HCT116 (cell line): Measurements from ENCODE around the gene EIF6. TPM values are rescaled to one million over a fixed set of nuclear protein-coding genes. Genes with fewer than 3 reads are reported as not detected.

Experiments used
- ATAC-seq: fragments of 200-7000 bp; cut with Tn5 transposase; 2 replicates; pipeline ENCODE4 v1.9.1; 2020; ENCODE audit warnings: mild to moderate bottlenecking, moderate library complexity
- BruUV-seq: library from RNA; stranded (reverse); fragments of 400-500 nt; replicated peaks from 2 replicates; lab custom pipeline; 2021; lab: Mats Ljungman, UMichigan
- CTCF ChIA-PET: fragments of 300-600 bp; sonication (Branson Sonifier 250); formaldehyde crosslinking; loops from one replicate; lab custom pipeline; 2021; ENCODE audit warnings: antibody characterized with exemption; lab: Charles Lee
- POLR2A ChIA-PET: fragments of 300-600, 350-600 bp; sonication (Branson Sonifier 250); formaldehyde crosslinking; loops from one replicate; lab custom pipeline; 2021; ENCODE audit warnings: antibody characterized with exemption; lab: Charles Lee
- RAD21 ChIA-PET, 2 experiments: fragments of 300-600 bp; sonication (Branson Sonifier 250); formaldehyde crosslinking; loops; one replicate each; lab custom pipeline; 2023; ENCODE audit warnings: low total read pairs in 2 of 2; ENCODE audit not compliant: uncharacterized antibody in 2 of 2, unreplicated experiment in 2 of 2, low non-redundant PET in 1 of 2; lab: Charles Lee
- DNase-seq: peaks from one replicate; pipeline ENCODE4 v3.0.0-alpha.2; 2010; ENCODE audit warnings: low read depth, low spot score
- H2AFZ ChIP-seq: fragments of 200-600 bp; shearing (Covaris generic), sonication (generic); 2 replicates; pipeline ENCODE4 v1.6.1; 2017; ENCODE audit warnings: low read depth, mixed run types, mixed read lengths, antibody characterized with exemption, low read length; ENCODE audit not compliant: poor library complexity, severe bottlenecking
- H3K27ac ChIP-seq: 2 replicates; pipeline ENCODE4 v1.5.1; 2012; ENCODE audit warnings: low read depth, low read length
- H3K27me3 ChIP-seq: fragments of 200-600 bp; sonication (generic); 2 replicates; pipeline ENCODE4 v1.6.1; 2016; ENCODE audit warnings: mixed run types, low read length, mixed read lengths; ENCODE audit not compliant: insufficient read depth
- H3K36me3 ChIP-seq, 2 experiments: fragments of 200-500 bp in 1 of 2; fragments of 200-600 bp in 1 of 2; sonication (Bioruptor generic) in 1 of 2; sonication (generic) in 1 of 2; 2 replicates each; pipeline versions ENCODE4 v1.5.1 to v1.6.1; 2014 to 2016; ENCODE audit warnings: low read length in 2 of 2, inconsistent platforms in 1 of 2, mixed read lengths in 1 of 2, mixed run types in 1 of 2; ENCODE audit not compliant: insufficient read depth in 2 of 2, control insufficient read depth in 1 of 2
- H3K4me1 ChIP-seq, 2 experiments: fragments of 200-600 bp in 1 of 2; sonication (generic) in 1 of 2; 2 replicates each; pipeline versions ENCODE4 v1.5.1 to v1.6.1; 2012 to 2017; ENCODE audit warnings: low read length in 2 of 2, inconsistent platforms in 1 of 2, mild to moderate bottlenecking in 1 of 2, mixed read lengths in 1 of 2, mixed run types in 1 of 2, moderate library complexity in 1 of 2; ENCODE audit not compliant: insufficient read depth in 2 of 2, control insufficient read depth in 1 of 2
- H3K4me2 ChIP-seq: fragments of 200-600 bp; sonication (generic); 2 replicates; pipeline ENCODE4 v1.6.1; 2017; ENCODE audit warnings: mixed run types, low read length, mixed read lengths
- H3K4me3 ChIP-seq, 2 experiments: fragments of 200-600 bp in 1 of 2; sonication (generic) in 1 of 2; replicated peaks in 1 of 2; 2 replicates each; pipeline ENCODE4 v1.5.1; 2011 to 2016; ENCODE audit warnings: low read length in 2 of 2, control low read depth in 1 of 2, low read depth in 1 of 2, mild to moderate bottlenecking in 1 of 2, mixed read lengths in 1 of 2, mixed run types in 1 of 2
- H3K79me2 ChIP-seq: fragments of 200-600 bp; sonication (generic); 2 replicates; pipeline ENCODE4 v1.6.1; 2017; ENCODE audit warnings: mild to moderate bottlenecking, mixed run types, low read length, moderate library complexity, mixed read lengths; ENCODE audit not compliant: insufficient read depth
- H3K9ac ChIP-seq: fragments of 200-600 bp; sonication (generic); 2 replicates; pipeline ENCODE4 v1.6.1; 2016; ENCODE audit warnings: low read length, mixed read lengths
- H3K9me2 ChIP-seq: fragments of 200-600 bp; sonication (generic), shearing (Covaris generic); 2 replicates; pipeline ENCODE4 v1.6.1; 2017; ENCODE audit warnings: mixed run types, mild to moderate bottlenecking, moderate library complexity; ENCODE audit not compliant: insufficient read depth
- H3K9me3 ChIP-seq, 2 experiments: fragments of 200-500 bp in 1 of 2; fragments of 200-600 bp in 1 of 2; sonication (Bioruptor generic) in 1 of 2; sonication (generic) in 1 of 2; 2 replicates each; pipeline ENCODE4 v1.6.1; 2014 to 2017; ENCODE audit warnings: low read length in 2 of 2, mixed read lengths in 2 of 2, inconsistent platforms in 1 of 2, low read depth in 1 of 2, mild to moderate bottlenecking in 1 of 2, mixed run types in 1 of 2, moderate library complexity in 1 of 2; ENCODE audit not compliant: control insufficient read depth in 1 of 2, insufficient read depth in 1 of 2
- H4K20me1 ChIP-seq: fragments of 200-600 bp; sonication (generic), shearing (Covaris generic); 2 replicates; pipeline ENCODE4 v1.6.1; 2017; ENCODE audit warnings: mixed run types, mild to moderate bottlenecking, moderate library complexity; ENCODE audit not compliant: insufficient read depth
- ELF1 ChIP-seq: IDR thresholded peaks from 2 replicates; pipeline ENCODE4 v1.6.1; 2012; ENCODE audit warnings: low read depth, borderline replicate concordance
- POLR2AphosphoS5 ChIP-seq: IDR thresholded peaks from 2 replicates; pipeline ENCODE4 v1.6.1; 2011; ENCODE audit warnings: mild to moderate bottlenecking, low read depth, low read length, moderate library complexity
- SP1 ChIP-seq: IDR thresholded peaks from 2 replicates; pipeline ENCODE4 v1.6.1; 2012; ENCODE audit warnings: low read depth
- TCF7L2 ChIP-seq: IDR thresholded peaks from 2 replicates; pipeline ENCODE4 v1.7.0; 2011; ENCODE audit warnings: borderline replicate concordance, inconsistent platforms; ENCODE audit not compliant: insufficient read depth, insufficient read length; ENCODE audit errors: extremely low read depth
- YY1 ChIP-seq: IDR thresholded peaks from 2 replicates; pipeline ENCODE4 v1.6.1; 2011; ENCODE audit warnings: low read length, low read depth, moderate library complexity, mild to moderate bottlenecking; ENCODE audit not compliant: insufficient replicate concordance; ENCODE audit errors: extremely low read depth
- intact Hi-C: fragments of 100-400 bp; cut with micrococcal nuclease; formaldehyde crosslinking; loops from 2 replicates; pipeline ENCODE4 v1.10.0; 2022
- total RNA-seq: library from RNA; stranded (reverse); gene quantifications from one replicate; pipeline ENCODE4 v1.2.1, GENCODE V29; 2021; ENCODE audit not compliant: unreplicated experiment
- TF ChIP-seq, protein P1 (sequence below): IDR thresholded peaks from 2 replicates; pipeline ENCODE4 v1.6.1; 2012
- TF ChIP-seq, protein P2 (sequence below), 3 experiments: fragments of 200-600 bp in 1 of 3; sonication (generic) in 1 of 3; IDR thresholded peaks in 2 of 3; conservative IDR thresholded peaks in 1 of 3; 2 replicates each; pipeline ENCODE4 v1.5.1; 2012 to 2017; ENCODE audit warnings: low read depth in 2 of 3, low read length in 2 of 3, antibody characterized with exemption in 1 of 3, borderline replicate concordance in 1 of 3, control low read depth in 1 of 3, mild to moderate bottlenecking in 1 of 3, mixed read lengths in 1 of 3, mixed run types in 1 of 3, moderate library complexity in 1 of 3; ENCODE audit not compliant: insufficient read depth in 1 of 3

EIF6 gene
- total RNA-seq, 1 experiment from 2014 or later: 209 TPM

DNA sequence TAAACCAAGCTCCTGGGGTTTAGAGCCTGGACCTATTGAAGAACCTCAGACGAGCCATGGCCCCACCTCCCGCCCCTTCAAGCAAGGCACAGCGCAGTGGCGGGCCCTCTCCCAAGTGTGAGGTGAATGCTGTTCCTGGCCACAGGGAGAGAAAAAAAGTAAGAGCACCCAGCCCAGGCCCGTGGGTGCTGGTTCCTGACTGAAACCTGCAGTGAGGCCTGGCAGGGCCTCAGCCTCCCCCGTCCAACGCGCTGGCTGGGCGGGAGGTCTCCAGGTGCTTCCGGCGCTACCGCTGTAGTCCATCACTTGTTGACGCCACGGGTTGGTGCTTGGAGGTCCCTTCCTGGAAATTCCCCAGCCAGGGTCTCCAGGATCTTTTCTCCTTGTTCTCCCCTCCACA lies 13.2 kb upstream of the EIF6 start:
- Histone ChIP-seq H3K9me3 (no peaks in the 10 kb centered on the region), H3K36me3 (0 out of 4 replicates have a peak, but pooled peaks cover 0 to 2% of the 10 kb centered on the region in 2 experiments), H4K20me1 (no peaks in the 10 kb centered on the region), H3K4me2 (peak overlapping the region; percentile 23), H3K79me2 (no peaks in the 10 kb centered on the region), H3K4me1 (peaks cover 5 to 18% of the 10 kb centered on the region in 2 experiments; a peak in 2 of 4 replicates), H2AFZ (no peak overlapping the region), H3K9ac (no peak overlapping the region), H3K27ac (no peak overlapping the region), H3K9me2 (no peaks in the 10 kb centered on the region), H3K4me3 (no peak overlapping the region), H3K27me3 (no peaks in the 10 kb centered on the region)
- no TSS peak for BruUV-seq
- DNase-seq: no peak
- ChIA-PET CTCF (interaction anchor here (1.2 to 1.4 kb wide), 2 partner anchors 11 to 32 kb away, joined by 3 to 4 read pairs; no protein-coding TSS in a partner anchor), RAD21 (interaction anchor here in 1 of 2 experiments (0.6 kb wide), 1 partner anchor 323 kb away, joined by 3 read pairs; no protein-coding TSS in a partner anchor), POLR2A (interaction anchor here (0.9 kb wide), 1 partner anchor 8 kb away, joined by 4 read pairs; no protein-coding TSS in a partner anchor)
- TF ChIP-seq YY1: no peak
- TF ChIP-seq, protein P1, sequence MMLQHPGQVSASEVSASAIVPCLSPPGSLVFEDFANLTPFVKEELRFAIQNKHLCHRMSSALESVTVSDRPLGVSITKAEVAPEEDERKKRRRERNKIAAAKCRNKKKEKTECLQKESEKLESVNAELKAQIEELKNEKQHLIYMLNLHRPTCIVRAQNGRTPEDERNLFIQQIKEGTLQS: no peak
- no peak for TF ChIP-seq TCF7L2
- TF ChIP-seq SP1: no peak
- no peak for ATAC-seq
- intact Hi-C loops: no loop called here

DNA sequence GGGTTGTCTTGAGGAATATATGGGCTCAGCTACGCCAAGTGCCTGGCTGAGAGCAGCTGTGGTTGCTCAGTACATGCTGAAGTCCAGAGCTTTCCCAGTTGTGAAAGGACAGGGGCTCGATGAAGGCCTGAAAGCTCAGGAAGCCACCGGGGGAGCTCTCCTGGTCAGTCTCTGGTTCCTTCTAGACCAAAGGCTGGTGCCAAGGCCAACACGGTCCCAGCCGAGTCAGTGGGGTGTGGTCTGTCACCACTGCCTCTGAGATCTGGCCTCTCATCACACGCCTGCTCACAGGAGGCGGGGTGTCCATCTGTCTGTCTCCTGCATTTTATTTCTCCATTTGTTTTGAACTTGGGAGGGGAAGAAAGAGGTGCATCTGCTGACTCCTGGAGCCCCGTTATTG lies 12.6 kb upstream of the EIF6 start:
- BruUV-seq: no TSS peak
- CTCF ChIA-PET: interaction anchor here (0.6 to 1.4 kb wide), 3 partner anchors 12 to 141 kb away, joined by 3 to 4 read pairs (median 3); partner anchors contain the start of gene GDF5
- RAD21 ChIA-PET: interaction anchor here in 1 of 2 experiments (0.6 kb wide), 1 partner anchor 323 kb away, joined by 3 read pairs; no protein-coding TSS in a partner anchor
- H2AFZ ChIP-seq: no peak overlapping the region
- peak; percentile 87 for ATAC-seq
- H3K9ac ChIP-seq: no peak overlapping the region
- POLR2A ChIA-PET: interaction anchor here (0.9 kb wide), 1 partner anchor 9 kb away, joined by 4 read pairs; no protein-coding TSS in a partner anchor
- H3K9me3 ChIP-seq: no peaks in the 10 kb centered on the region
- no peak for DNase-seq
- no peaks in the 10 kb centered on the region for H3K9me2 ChIP-seq
- TF ChIP-seq ELF1: no peak
- no peak for TF ChIP-seq POLR2AphosphoS5
- TF ChIP-seq, protein P2, sequence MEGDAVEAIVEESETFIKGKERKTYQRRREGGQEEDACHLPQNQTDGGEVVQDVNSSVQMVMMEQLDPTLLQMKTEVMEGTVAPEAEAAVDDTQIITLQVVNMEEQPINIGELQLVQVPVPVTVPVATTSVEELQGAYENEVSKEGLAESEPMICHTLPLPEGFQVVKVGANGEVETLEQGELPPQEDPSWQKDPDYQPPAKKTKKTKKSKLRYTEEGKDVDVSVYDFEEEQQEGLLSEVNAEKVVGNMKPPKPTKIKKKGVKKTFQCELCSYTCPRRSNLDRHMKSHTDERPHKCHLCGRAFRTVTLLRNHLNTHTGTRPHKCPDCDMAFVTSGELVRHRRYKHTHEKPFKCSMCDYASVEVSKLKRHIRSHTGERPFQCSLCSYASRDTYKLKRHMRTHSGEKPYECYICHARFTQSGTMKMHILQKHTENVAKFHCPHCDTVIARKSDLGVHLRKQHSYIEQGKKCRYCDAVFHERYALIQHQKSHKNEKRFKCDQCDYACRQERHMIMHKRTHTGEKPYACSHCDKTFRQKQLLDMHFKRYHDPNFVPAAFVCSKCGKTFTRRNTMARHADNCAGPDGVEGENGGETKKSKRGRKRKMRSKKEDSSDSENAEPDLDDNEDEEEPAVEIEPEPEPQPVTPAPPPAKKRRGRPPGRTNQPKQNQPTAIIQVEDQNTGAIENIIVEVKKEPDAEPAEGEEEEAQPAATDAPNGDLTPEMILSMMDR (IDR thresholded peaks at IDR 0.05 in 2 of 3, conservative IDR thresholded peaks at IDR 0.05 in 1 of 3; ENCODE audit: borderline replicate concordance in 1 of 3, insufficient read depth in 1 of 3, low read depth in 2 of 3, low read length in 2 of 3): peak in 2 of 3 experiments; percentile 27 to 28; a peak in 2 of 6 replicates
- TF ChIP-seq, all 23 proteins: peak for 1
- Histone ChIP-seq H3K27me3 (no peaks in the 10 kb centered on the region), H3K4me1 (peaks cover 5 to 13% of the 10 kb centered on the region in 2 experiments; a peak in 2 of 4 replicates), H3K4me3 (no peak overlapping the region), H3K4me2 (peak overlapping the region; percentile 23), H3K27ac (no peak overlapping the region), H3K36me3 (0 out of 4 replicates have a peak, but pooled peaks cover 0 to 2% of the 10 kb centered on the region in 2 experiments), H3K79me2 (no peaks in the 10 kb centered on the region), H4K20me1 (no peaks in the 10 kb centered on the region)
- intact Hi-C loops: no loop called here
